GM10248 (cell line): ENCODE measurements around the gene BACE2.

Source experiments
- CTCF ChIA-PET: fragments of 300-600 bp; sonication (Branson Sonifier 250); formaldehyde crosslinking; extraction: SDS; loops from one replicate; lab custom pipeline; 2021; ENCODE audit warnings: antibody characterized with exemption; lab: Yijun Ruan, JAX
- POLR2A ChIA-PET: fragments of 350-650 bp; sonication (Branson Sonifier 250); formaldehyde crosslinking; extraction: SDS; loops from one replicate; lab custom pipeline; 2020; ENCODE audit warnings: antibody characterized with exemption; lab: Yijun Ruan, JAX
- DNase-seq: peaks from one replicate; pipeline ENCODE4 v3.0.0; 2012; ENCODE audit errors: extremely low spot score
- CTCF ChIP-seq: IDR thresholded peaks from 2 replicates; pipeline ENCODE4 v1.5.1; 2012; ENCODE audit warnings: mild to moderate bottlenecking, low read depth; ENCODE audit errors: extremely low read depth, missing control alignments, control extremely low read depth

BACE2 gene

DNA sequence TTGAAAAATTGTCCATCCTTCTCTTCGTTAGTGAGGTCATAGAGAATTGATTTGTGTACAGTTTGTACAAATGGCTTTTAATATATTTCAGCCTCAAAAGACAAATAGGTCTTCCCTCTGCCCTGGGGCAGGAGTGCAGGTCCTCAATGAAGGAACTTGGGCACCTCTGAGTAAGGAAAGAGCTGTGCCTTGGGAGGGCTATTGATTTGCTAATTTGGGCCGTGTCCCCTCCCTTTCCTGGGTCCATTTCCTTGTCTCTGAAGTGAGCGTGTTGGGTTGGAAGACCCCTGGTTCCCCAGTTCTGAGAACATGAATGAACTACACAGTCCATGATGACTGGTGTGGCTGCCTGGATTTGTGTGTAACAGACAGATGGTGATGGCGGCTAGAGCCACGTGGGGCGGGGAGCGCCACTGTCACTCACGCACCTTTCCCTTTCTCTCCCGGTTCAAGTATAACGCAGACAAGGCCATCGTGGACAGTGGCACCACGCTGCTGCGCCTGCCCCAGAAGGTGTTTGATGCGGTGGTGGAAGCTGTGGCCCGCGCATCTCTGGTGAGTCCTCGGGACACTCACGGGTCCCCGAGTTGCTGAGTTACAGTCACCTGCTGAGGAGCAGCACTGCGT, 77.7 kb downstream of the BACE2 start:
- no peak for DNase-seq
- POLR2A ChIA-PET, result no interaction called here
- CTCF ChIA-PET, result no interaction called here
- no peak for TF ChIP-seq CTCF

GRCh38 chr21:41246808-41247207, 78.8 kb downstream of the BACE2 start:
- ChIA-PET CTCF (no interaction called here), POLR2A (no interaction called here)
- TF ChIP-seq CTCF, result no peak
- DNase-seq, result no peak

GRCh38 chr21:41247561-41248545, 79.9 kb downstream of the BACE2 start:
- TF ChIP-seq CTCF, result no peak
- POLR2A ChIA-PET, result no interaction called here
- CTCF ChIA-PET, result no interaction called here
- no peak for DNase-seq

DNA sequence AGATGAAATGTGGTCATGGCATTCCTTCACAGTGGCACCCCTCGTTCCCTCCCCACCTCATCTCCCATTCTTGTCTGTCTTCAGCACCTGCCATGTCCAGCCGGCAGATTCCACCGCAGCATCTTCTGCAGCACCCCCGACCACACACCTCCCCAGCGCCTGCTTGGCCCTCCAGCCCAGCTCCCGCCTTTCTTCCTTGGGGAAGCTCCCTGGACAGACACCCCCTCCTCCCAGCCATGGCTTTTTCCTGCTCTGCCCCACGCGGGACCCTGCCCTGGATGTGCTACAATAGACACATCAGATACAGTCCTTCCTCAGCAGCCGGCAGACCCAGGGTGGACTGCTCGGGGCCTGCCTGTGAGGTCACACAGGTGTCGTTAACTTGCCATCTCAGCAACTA, 81.5 kb downstream of the BACE2 start:
- CTCF ChIA-PET, result no interaction called here

DNA sequence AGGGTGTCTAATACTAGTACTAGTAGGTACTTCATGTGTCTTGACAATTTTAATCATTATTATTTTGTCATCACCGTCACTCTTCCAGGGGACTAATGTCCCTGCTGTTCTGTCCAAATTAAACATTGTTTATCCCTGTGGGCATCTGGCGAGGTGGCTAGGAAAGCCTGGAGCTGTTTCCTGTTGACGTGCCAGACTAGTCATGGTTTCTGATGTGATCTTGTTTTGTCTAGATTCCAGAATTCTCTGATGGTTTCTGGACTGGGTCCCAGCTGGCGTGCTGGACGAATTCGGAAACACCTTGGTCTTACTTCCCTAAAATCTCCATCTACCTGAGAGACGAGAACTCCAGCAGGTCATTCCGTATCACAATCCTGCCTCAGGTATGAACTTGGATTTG, 82.6 kb downstream of the BACE2 start:
- no peak for TF ChIP-seq CTCF
- CTCF ChIA-PET, result no interaction called here
- POLR2A ChIA-PET, result no interaction called here
- no peak for DNase-seq

More for the DNA sequence above, 81.5 kb downstream of the BACE2 start:
- DNase-seq, result no peak
- TF ChIP-seq CTCF, result no peak
- POLR2A ChIA-PET, result no interaction called here

- DNase-seq, result no peak
- CTCF ChIA-PET, result no interaction called here
- POLR2A ChIA-PET, result no interaction called here
- no peak for TF ChIP-seq CTCF
Measured at GRCh38 chr21:41251961-41252642, 84.1 kb downstream of the BACE2 start.
